ENCODE data around the gene SLC6A4. TPM values are rescaled to one million over a fixed set of nuclear protein-coding genes. Genes with fewer than 3 reads are reported as not detected.
A peak's percentile ranks its signal among the peaks of the same experiment; 100 is the strongest.

SLC6A4 gene
- total and polyA plus RNA-seq, 10 of the 15 experiments (the other 5 are each of a cell fraction or from before 2014, with no cell fraction given), result 5.3 to 20.6 (median 10.1) TPM

DNA sequence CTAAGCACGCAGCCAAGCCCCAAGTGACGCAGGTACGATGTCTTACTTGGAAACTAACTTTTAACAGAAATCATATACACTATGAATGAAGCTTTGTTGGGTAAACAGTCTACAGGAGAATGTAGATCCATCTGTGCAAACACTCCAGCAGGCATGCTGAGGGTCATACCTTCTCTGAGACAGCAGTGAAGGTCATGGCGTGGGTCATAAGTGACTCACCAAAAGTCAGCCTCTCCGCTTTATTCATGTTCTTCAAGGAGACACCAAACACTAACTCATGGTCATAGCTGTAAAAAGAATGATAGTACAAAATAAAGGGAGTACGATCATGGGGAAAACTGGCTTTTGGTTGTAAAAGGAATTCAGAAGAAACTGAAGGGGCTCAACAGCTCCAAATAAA, 35.6 kb upstream of the SLC6A4 start (continued):
- TF ChIP-seq, protein P1, sequence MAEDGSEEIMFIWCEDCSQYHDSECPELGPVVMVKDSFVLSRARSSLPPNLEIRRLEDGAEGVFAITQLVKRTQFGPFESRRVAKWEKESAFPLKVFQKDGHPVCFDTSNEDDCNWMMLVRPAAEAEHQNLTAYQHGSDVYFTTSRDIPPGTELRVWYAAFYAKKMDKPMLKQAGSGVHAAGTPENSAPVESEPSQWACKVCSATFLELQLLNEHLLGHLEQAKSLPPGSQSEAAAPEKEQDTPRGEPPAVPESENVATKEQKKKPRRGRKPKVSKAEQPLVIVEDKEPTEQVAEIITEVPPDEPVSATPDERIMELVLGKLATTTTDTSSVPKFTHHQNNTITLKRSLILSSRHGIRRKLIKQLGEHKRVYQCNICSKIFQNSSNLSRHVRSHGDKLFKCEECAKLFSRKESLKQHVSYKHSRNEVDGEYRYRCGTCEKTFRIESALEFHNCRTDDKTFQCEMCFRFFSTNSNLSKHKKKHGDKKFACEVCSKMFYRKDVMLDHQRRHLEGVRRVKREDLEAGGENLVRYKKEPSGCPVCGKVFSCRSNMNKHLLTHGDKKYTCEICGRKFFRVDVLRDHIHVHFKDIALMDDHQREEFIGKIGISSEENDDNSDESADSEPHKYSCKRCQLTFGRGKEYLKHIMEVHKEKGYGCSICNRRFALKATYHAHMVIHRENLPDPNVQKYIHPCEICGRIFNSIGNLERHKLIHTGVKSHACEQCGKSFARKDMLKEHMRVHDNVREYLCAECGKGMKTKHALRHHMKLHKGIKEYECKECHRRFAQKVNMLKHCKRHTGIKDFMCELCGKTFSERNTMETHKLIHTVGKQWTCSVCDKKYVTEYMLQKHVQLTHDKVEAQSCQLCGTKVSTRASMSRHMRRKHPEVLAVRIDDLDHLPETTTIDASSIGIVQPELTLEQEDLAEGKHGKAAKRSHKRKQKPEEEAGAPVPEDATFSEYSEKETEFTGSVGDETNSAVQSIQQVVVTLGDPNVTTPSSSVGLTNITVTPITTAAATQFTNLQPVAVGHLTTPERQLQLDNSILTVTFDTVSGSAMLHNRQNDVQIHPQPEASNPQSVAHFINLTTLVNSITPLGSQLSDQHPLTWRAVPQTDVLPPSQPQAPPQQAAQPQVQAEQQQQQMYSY (CRISPR knock-in tag; IDR thresholded peaks at IDR 0.05), result no peak

DNA sequence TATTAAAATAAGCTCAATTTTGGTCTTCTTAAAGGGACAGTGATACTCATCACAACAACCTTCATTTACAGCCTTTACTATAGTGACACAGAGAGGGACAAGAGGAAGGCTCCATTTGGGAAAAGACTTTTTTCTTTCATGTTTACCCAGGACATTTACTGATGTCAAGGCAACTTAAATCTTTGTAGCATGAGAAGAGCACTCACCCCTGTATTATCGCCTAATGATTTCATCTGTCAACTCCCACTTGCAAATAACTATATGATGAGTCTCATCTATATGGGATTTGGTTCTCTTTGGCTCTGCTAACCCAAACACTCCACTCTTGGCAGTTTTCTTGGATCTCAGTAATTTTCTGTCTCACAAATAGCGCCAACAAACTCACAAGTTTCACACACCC, 32.1 kb upstream of the SLC6A4 start:
- Histone ChIP-seq H3K36me3 (ENCODE audit: control insufficient read depth in 2 of 2, insufficient read depth in 2 of 2, low read length in 1 of 2) (peaks cover 6 to 41% of the 10 kb centered on the region in 2 experiments), H3K4me3 (no peak overlapping the region), H2AFZ (ENCODE audit: control insufficient read depth, low read depth, low read length) (no peak overlapping the region), H4K20me1 (ENCODE audit: control insufficient read depth, insufficient read depth) (no peaks in the 10 kb centered on the region), H3K4me1 (ENCODE audit: control insufficient read depth, insufficient read depth, low read length) (no peaks in the 10 kb centered on the region), H3K9ac (ENCODE audit: control insufficient read depth, insufficient read depth, low read length) (no peak overlapping the region), H3K79me2 (ENCODE audit: control insufficient read depth, insufficient read depth, low read length) (no peaks in the 10 kb centered on the region), H3K9me3 (replicated peaks; ENCODE audit: control insufficient read depth, insufficient read depth, low read length) (no peaks in the 10 kb centered on the region), H3K4me2 (ENCODE audit: control insufficient read depth, insufficient read depth) (no peak overlapping the region), H3K27ac (ENCODE audit: control insufficient read depth, insufficient read depth) (no peak overlapping the region), H3K27me3 (replicated peaks in 1 of 2; ENCODE audit: control insufficient read depth in 2 of 2, insufficient read depth in 2 of 2, low read length in 1 of 2) (no peaks in the 10 kb centered on the region)
- intact Hi-C loops (cut with micrococcal nuclease; ENCODE audit: unreplicated experiment), result no loop called here
- in situ Hi-C loops (cut with MboI), result no loop called here
- SMC1A ChIA-PET (ENCODE audit: uncharacterized antibody, unreplicated experiment), result interaction anchor here (0.7 to 1.3 kb wide), 4 partner anchors 12 to 141 kb away, joined by 3 to 5 read pairs (median 3); no protein-coding TSS in a partner anchor
- POLR2A ChIA-PET, result no interaction called here
- DNase-seq (ENCODE audit: low read depth, low spot score) (no peak), FAIRE-seq (no peak), ATAC-seq (no peak)
- TSS peak; percentile 13 for BruUV-seq (replicated peaks)
- TF ChIP-seq RELA (IDR thresholded peaks at IDR 0.05; ENCODE audit: borderline replicate concordance, partially characterized antibody) (no peak), ESRRA (IDR thresholded peaks at IDR 0.05; ENCODE audit: low read length) (no peak)
- TF ChIP-seq, protein P2, sequence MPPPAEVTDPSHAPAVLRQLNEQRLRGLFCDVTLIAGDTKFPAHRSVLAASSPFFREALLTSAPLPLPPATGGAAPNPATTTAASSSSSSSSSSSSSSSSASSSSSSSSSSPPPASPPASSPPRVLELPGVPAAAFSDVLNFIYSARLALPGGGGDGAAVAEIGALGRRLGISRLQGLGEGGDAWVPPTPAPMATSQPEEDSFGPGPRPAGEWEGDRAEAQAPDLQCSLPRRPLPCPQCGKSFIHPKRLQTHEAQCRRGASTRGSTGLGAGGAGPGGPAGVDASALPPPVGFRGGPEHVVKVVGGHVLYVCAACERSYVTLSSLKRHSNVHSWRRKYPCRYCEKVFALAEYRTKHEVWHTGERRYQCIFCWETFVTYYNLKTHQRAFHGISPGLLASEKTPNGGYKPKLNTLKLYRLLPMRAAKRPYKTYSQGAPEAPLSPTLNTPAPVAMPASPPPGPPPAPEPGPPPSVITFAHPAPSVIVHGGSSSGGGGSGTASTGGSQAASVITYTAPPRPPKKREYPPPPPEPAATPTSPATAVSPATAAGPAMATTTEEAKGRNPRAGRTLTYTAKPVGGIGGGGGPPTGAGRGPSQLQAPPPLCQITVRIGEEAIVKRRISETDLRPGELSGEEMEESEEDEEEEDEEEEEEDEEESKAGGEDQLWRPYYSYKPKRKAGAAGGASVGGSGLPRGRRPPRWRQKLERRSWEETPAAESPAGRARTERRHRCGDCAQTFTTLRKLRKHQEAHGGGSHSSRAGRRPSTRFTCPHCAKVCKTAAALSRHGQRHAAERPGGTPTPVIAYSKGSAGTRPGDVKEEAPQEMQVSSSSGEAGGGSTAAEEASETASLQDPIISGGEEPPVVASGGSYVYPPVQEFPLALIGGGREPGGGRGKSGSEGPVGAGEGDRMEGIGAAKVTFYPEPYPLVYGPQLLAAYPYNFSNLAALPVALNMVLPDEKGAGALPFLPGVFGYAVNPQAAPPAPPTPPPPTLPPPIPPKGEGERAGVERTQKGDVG (CRISPR knock-in tag; IDR thresholded peaks at IDR 0.05), result no peak
- CTCF ChIA-PET, result interaction anchor here (0.6 to 2.3 kb wide), 3 partner anchors 28 to 163 kb away, joined by 3 to 6 read pairs (median 5); no protein-coding TSS in a partner anchor
- WGBS (ENCODE audit: insufficient coverage, insufficient replicate concordance, low lambda C conversion rate, missing lambda C conversion rate), result 100% methylated on average over 2 of the region's 2 CpGs
- RAD21 ChIA-PET (ENCODE audit: unreplicated experiment), result no interaction called here
